HG03558 (cell line): ENCODE results near the gene COX8A.

Experiments used
- ATAC-seq: cut with Tn5 transposase; IDR thresholded peaks from one replicate; pipeline ENCODE4 v1.9.1; 2021; ENCODE audit warnings: moderate number of reproducible peaks; ENCODE audit not compliant: unreplicated experiment; ENCODE audit errors: extremely low read depth

The COX8A gene

DNA sequence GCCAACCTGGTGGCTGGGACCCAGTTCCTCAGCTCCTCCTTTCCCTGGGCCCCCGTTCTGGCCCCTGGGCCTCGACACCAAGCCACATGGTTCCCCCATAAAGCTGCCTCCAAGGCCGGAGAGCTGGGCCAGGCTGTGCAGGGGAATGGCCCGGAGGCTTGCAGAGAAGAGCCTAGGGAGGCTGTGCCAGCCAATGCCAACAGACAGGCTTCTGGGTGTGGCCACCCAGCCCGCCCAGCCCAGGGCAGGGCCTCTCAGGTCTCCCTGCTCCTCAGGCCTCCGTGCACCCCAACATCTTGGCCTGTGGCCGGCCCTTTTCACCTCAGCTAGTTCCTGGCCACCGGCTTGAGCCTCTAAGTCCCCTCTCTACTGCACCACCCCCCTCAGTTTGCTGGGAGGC lies 43.9 kb downstream of the COX8A start:
- no peak for ATAC-seq

DNA sequence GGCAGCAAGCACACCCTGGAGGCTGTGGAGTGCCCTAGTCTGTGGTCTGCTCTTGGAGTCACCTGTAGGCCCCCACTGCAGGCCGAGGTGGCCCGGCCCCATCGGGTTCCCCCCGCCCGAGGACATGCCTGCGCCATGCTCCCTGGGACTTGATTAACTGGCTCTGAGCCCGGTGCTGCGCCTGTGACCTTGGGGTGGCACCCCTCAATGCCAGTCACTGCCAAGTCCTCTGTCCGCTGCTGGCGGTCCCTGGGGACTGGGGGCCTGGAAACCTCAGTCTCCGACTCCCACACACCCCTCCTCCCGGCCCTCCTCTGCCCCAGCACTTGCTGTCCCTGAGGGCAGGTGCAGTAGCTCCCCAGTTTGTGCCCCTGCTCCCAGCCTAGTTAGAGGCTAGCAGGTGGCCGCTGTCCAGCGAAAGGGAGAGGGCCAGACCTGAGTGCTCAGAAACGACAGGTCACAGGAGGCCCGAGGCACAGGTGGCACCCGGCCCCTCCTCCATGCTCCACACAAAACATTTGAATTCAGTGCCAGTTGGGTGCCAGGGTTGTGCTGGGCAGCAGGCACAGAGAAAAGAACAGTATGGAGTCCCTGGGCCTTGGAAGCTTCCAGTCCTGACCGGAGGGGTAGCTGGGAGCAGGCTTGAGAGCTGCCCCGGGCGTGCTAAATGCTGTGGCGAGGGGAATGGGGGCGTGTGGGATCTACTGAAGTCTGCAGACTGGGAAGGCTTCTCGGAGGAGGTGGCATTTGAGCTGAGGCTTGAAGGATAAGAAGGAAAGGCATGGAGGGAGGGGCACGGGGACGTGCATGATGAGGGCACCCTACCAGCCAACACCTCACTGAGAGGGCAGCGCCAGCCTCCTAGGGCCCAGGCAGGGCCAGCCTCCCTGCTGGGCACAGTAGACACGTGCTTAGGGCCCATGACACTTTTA lies 45.0 kb downstream of the COX8A start:
- ATAC-seq = no peak

GRCh38 chr11:64020976-64021756 lies 46.7 kb downstream of the COX8A start:
- no peak for ATAC-seq

GRCh38 chr11:64021757-64022093 lies 47.3 kb downstream of the COX8A start:
- no peak for ATAC-seq

- no peak for ATAC-seq
These were observed 47.8 kb downstream of the COX8A start for GRCh38 chr11:64022125-64022784.

DNA sequence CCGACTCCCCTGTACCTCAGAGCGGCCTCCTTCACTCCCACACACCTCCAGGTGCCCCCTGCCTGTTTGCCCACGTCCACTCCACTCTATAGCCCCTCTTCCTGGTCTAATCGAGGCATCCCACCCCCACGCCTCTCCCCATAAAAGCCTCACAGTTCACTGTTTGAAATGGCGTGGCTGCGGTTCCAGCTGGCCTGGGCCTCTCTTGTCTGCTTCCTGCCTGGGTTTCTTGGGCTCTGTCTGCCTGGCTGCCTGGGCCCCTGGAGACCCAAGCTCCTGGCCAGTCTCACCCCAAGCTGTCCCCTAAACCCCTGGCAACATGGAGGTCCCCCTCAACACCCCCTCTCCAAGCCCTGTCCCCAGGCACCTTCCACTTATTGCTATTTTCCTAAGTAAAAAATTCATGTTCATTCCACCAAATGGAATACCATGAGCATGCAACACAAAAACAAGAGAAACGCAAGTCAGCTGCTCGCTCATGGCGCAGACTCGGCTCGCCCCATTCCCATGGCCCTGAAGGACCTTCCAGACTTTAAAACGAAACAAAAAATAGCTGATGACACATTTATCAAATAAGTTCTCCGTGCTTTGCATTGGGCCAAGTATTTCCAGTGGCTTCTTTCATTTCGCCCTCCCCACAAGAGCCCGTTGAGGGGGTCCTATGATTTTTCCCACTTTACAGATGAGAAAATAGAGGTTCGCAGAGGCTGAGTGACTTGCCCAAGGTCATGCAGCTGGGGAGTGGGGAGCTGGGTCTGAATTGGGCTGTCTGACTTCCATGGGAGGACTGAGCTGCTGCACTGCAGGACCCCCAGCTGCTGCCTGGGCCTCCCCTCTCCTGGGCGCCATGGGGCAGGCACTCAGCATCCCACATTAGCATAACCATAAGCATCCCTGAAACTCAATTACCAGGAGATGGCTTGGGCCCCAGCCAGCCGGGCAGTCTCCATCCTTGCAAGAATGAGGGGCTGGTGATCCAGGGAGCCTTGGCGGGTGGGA lies 49.6 kb downstream of the COX8A start:
- no peak for ATAC-seq

GRCh38 chr11:64025205-64025604 lies 50.8 kb downstream of the COX8A start:
- no peak for ATAC-seq
